GM12891 (cell line): ENCODE measurements around the gene NUDCD3.

Experiments
- PAX5 ChIP-seq: IDR thresholded peaks from 2 replicates; pipeline ENCODE4 v1.6.1; 2011; ENCODE audit warnings: low read length, moderate library complexity, mild to moderate bottlenecking; ENCODE audit not compliant: insufficient read depth, severe bottlenecking
- POLR2A ChIP-seq: IDR thresholded peaks from 2 replicates; pipeline ENCODE4 v1.6.1; 2011; ENCODE audit warnings: low read depth, low read length, control low read depth
- POLR2AphosphoS5 ChIP-seq: IDR thresholded peaks from 2 replicates; pipeline ENCODE4 v1.6.1; 2011; ENCODE audit warnings: low read depth, low read length, control low read depth

DNA sequence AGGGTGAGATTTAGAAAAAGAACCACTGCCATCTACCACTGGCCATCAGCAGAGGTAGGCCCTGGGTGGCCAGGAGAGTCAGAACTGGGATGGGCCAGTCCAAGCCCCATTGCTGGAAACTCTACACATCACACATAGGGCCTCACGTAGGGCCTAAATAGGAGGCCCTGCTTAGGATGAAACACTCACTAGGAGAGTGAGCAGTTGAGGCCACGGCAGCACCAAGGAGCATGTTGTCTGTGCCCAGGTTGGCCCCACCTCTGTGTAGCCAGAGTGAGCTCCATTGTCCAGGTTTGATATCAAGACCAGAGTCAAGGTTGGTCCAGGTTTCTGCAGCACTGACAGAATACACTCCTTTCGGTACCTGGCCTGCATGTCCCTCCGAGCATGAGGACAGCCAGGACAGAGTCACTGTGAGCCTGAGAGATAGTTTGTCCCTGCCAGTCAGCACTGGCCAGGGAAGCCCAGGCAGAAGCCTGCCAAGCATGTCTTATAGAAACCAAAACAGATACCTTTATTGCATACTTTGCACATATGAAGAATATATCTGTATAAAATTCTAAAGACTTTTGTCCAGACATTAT is 87.2 kb downstream of the NUDCD3 start:
- TF ChIP-seq POLR2AphosphoS5 (no peak), PAX5 (no peak), POLR2A (no peak)
